ENCODE results near the gene HTRA3. TPM values are rescaled to one million over a fixed set of nuclear protein-coding genes. Genes with fewer than 3 reads are reported as not detected.

Gene HTRA3
- total and polyA plus RNA-seq, 2 experiments from 2014 or later: 3.2 to 5.2 TPM

- no peaks in the 10 kb centered on the region for H3K9me3 ChIP-seq (ENCODE audit: low read depth)
- DNase-seq: no peak
- 0 out of 2 replicates have a peak, but pooled peaks cover 4% of the 10 kb centered on the region for H3F3A ChIP-seq (ENCODE audit: insufficient read depth)
- WGBS, 2 experiments (ENCODE audit: low coverage in 1 of 2, low lambda C conversion rate in 2 of 2, missing lambda C conversion rate in 2 of 2): 97 to 98% methylated on average over 11 of the region's 11 CpGs
- H3K4me1 ChIP-seq (ENCODE audit: insufficient read depth): peaks cover 8% of the 10 kb centered on the region; the same call in 1 of the 2 replicates
- no peaks in the 10 kb centered on the region for H3K27me3 ChIP-seq (replicated peaks; ENCODE audit: insufficient read depth)
- H3K4me2 ChIP-seq (ENCODE audit: unreplicated experiment): no peak overlapping the region
- H3K9me2 ChIP-seq (ENCODE audit: insufficient read depth): no peaks in the 10 kb centered on the region
- TF ChIP-seq EZH2 (IDR thresholded peaks at IDR 0.05; ENCODE audit: insufficient read depth, poor library complexity, severe bottlenecking) (no peak), EZH2phosphoT487 (IDR thresholded peaks at IDR 0.05; ENCODE audit: insufficient read depth, low read depth) (no peak)
- no peak overlapping the region for H3K9ac ChIP-seq
- no peaks in the 10 kb centered on the region for H3K36me3 ChIP-seq (ENCODE audit: low read depth)
- no peaks in the 10 kb centered on the region for H3K79me2 ChIP-seq (ENCODE audit: insufficient read depth)
- no peak overlapping the region for H2AFZ ChIP-seq
- H3K27ac ChIP-seq: no peak overlapping the region
- H3K4me3 ChIP-seq: no peak overlapping the region
- H4K20me1 ChIP-seq (ENCODE audit: insufficient read depth): no peaks in the 10 kb centered on the region
- in situ Hi-C loops (cut with MboI): loop anchor here (25.0 kb wide), 1 partner anchor 382 kb away; no protein-coding TSS in a partner anchor
These were observed 39.5 kb upstream of the HTRA3 start for GRCh38 chr4:8230033-8230432.

DNA sequence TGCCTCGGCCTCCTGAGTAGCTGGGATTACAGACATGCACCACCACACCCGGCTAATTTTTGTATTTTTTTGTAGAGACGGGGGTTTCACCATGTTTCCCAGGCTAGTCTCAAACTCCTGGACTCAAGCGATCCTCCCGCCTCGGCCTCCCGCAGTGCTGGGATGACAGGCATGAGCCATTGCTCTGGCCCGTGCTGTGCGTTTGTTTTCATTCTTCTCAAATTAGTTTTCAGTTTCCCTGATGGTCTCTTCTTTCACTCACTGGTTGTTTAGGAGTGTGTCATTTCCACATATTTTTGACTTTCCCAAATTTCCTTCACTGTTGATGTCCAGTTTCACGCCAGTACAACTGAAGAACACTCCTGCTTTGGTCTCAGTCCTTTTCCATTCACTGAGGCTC lies 38.7 kb upstream of the HTRA3 start:
- H3K4me2 ChIP-seq (ENCODE audit: unreplicated experiment): no peak overlapping the region
- no peak overlapping the region for H3K27ac ChIP-seq
- 0 out of 2 replicates have a peak, but pooled peaks cover 4% of the 10 kb centered on the region for H3F3A ChIP-seq (ENCODE audit: insufficient read depth)
- H3K36me3 ChIP-seq (ENCODE audit: low read depth): no peaks in the 10 kb centered on the region
- 89 to 95% methylated on average over 10 of the region's 10 CpGs for whole genome bisulfite sequencing, 2 experiments (ENCODE audit: low coverage in 1 of 2, low lambda C conversion rate in 2 of 2, missing lambda C conversion rate in 2 of 2)
- H3K27me3 ChIP-seq (replicated peaks; ENCODE audit: insufficient read depth): no peaks in the 10 kb centered on the region
- no peak overlapping the region for H3K9ac ChIP-seq
- DNase-seq: no peak
- H3K9me2 ChIP-seq (ENCODE audit: insufficient read depth): no peaks in the 10 kb centered on the region
- H2AFZ ChIP-seq: no peak overlapping the region
- H3K79me2 ChIP-seq (ENCODE audit: insufficient read depth): no peaks in the 10 kb centered on the region
- no peak overlapping the region for H3K4me3 ChIP-seq
- no peaks in the 10 kb centered on the region for H3K9me3 ChIP-seq (ENCODE audit: low read depth)
- TF ChIP-seq EZH2 (IDR thresholded peaks at IDR 0.05; ENCODE audit: insufficient read depth, poor library complexity, severe bottlenecking) (no peak), EZH2phosphoT487 (IDR thresholded peaks at IDR 0.05; ENCODE audit: insufficient read depth, low read depth) (no peak)
- in situ Hi-C loops (cut with MboI): loop anchor here (25.0 kb wide), 1 partner anchor 381 kb away; no protein-coding TSS in a partner anchor
- peaks cover 8% of the 10 kb centered on the region; the same call in 1 of the 2 replicates for H3K4me1 ChIP-seq (ENCODE audit: insufficient read depth)
- no peaks in the 10 kb centered on the region for H4K20me1 ChIP-seq (ENCODE audit: insufficient read depth)

- TF ChIP-seq EZH2 (IDR thresholded peaks at IDR 0.05; ENCODE audit: insufficient read depth, poor library complexity, severe bottlenecking) (no peak), EZH2phosphoT487 (IDR thresholded peaks at IDR 0.05; ENCODE audit: insufficient read depth, low read depth) (no peak)
- Histone ChIP-seq H2AFZ (no peak overlapping the region), H3K9ac (no peak overlapping the region), H3K9me2 (ENCODE audit: insufficient read depth) (no peaks in the 10 kb centered on the region), H3K4me3 (no peak overlapping the region), H3K27ac (no peak overlapping the region), H3K36me3 (ENCODE audit: low read depth) (no peaks in the 10 kb centered on the region), H3K27me3 (replicated peaks; ENCODE audit: insufficient read depth) (no peaks in the 10 kb centered on the region), H3K79me2 (ENCODE audit: insufficient read depth) (no peaks in the 10 kb centered on the region), H3K9me3 (ENCODE audit: low read depth) (no peaks in the 10 kb centered on the region), H3F3A (ENCODE audit: insufficient read depth) (0 out of 2 replicates have a peak, but pooled peaks cover 4% of the 10 kb centered on the region), H3K4me2 (ENCODE audit: unreplicated experiment) (no peak overlapping the region), H4K20me1 (ENCODE audit: insufficient read depth) (no peaks in the 10 kb centered on the region), H3K4me1 (ENCODE audit: insufficient read depth) (peaks cover 8% of the 10 kb centered on the region; the same call in 1 of the 2 replicates)
- no peak for DNase-seq
- WGBS, 2 experiments (ENCODE audit: low coverage in 1 of 2, low lambda C conversion rate in 2 of 2, missing lambda C conversion rate in 2 of 2): 89 to 91% methylated on average over 21 of the region's 21 CpGs
- in situ Hi-C loops (cut with MboI): loop anchor here (25.0 kb wide), 1 partner anchor 381 kb away; no protein-coding TSS in a partner anchor
These were observed 38.0 kb upstream of the HTRA3 start for GRCh38 chr4:8231551-8232049.

GRCh38 chr4:8232748-8233147 lies 36.8 kb upstream of the HTRA3 start:
- Histone ChIP-seq H3K9me3 (ENCODE audit: low read depth) (no peaks in the 10 kb centered on the region), H3K27me3 (replicated peaks; ENCODE audit: insufficient read depth) (no peaks in the 10 kb centered on the region), H3F3A (ENCODE audit: insufficient read depth) (0 out of 2 replicates have a peak, but pooled peaks cover 4% of the 10 kb centered on the region), H3K36me3 (ENCODE audit: low read depth) (no peaks in the 10 kb centered on the region), H3K9ac (no peak overlapping the region), H3K4me1 (ENCODE audit: insufficient read depth) (peaks cover 8% of the 10 kb centered on the region; the same call in 1 of the 2 replicates), H3K27ac (no peak overlapping the region), H2AFZ (no peak overlapping the region), H4K20me1 (ENCODE audit: insufficient read depth) (no peaks in the 10 kb centered on the region), H3K4me3 (no peak overlapping the region), H3K9me2 (ENCODE audit: insufficient read depth) (no peaks in the 10 kb centered on the region), H3K4me2 (ENCODE audit: unreplicated experiment) (no peak overlapping the region), H3K79me2 (ENCODE audit: insufficient read depth) (no peaks in the 10 kb centered on the region)
- in situ Hi-C loops (cut with MboI): loop anchor here (25.0 kb wide), 1 partner anchor 380 kb away; no protein-coding TSS in a partner anchor
- WGBS, 2 experiments (ENCODE audit: low coverage in 1 of 2, low lambda C conversion rate in 2 of 2, missing lambda C conversion rate in 2 of 2): 81 to 92% methylated on average over 10 to 11 of the region's 11 CpGs
- DNase-seq: no peak
- TF ChIP-seq EZH2phosphoT487 (IDR thresholded peaks at IDR 0.05; ENCODE audit: insufficient read depth, low read depth) (no peak), EZH2 (IDR thresholded peaks at IDR 0.05; ENCODE audit: insufficient read depth, poor library complexity, severe bottlenecking) (no peak)

All from GM23248 (cell line).